Glutamatergic neuron (in vitro differentiated cells): ENCODE results near the gene EYS. TPM values are rescaled to one million over a fixed set of nuclear protein-coding genes. Genes with fewer than 3 reads are reported as not detected.

ENCODE experiments used
- DNase-seq: peaks from one replicate; pipeline ENCODE4 v3.0.0; 2022
- H3K27ac Mint-ChIP-seq: one replicate; pipeline ENCODE4 v1.8.0; 2020; ENCODE audit warnings: mild to moderate bottlenecking, mixed read lengths, inconsistent platforms; ENCODE audit not compliant: unreplicated experiment
- H3K27me3 Mint-ChIP-seq: one replicate; pipeline ENCODE4 v1.8.0; 2020; ENCODE audit warnings: mild to moderate bottlenecking, moderate library complexity, mixed read lengths, inconsistent platforms; ENCODE audit not compliant: unreplicated experiment
- H3K36me3 Mint-ChIP-seq: one replicate; pipeline ENCODE4 v1.8.0; 2020; ENCODE audit warnings: mild to moderate bottlenecking, mixed read lengths, inconsistent platforms; ENCODE audit not compliant: unreplicated experiment
- H3K4me1 Mint-ChIP-seq: one replicate; pipeline ENCODE4 v1.8.0; 2020; ENCODE audit warnings: mild to moderate bottlenecking, low read depth, mixed read lengths, inconsistent platforms; ENCODE audit not compliant: unreplicated experiment
- H3K4me3 Mint-ChIP-seq: one replicate; pipeline ENCODE4 v1.8.0; 2020; ENCODE audit warnings: mild to moderate bottlenecking, mixed read lengths, inconsistent platforms; ENCODE audit not compliant: unreplicated experiment
- H3K9me3 Mint-ChIP-seq: one replicate; pipeline ENCODE4 v1.8.0; 2020; ENCODE audit warnings: mild to moderate bottlenecking, moderate library complexity, mixed read lengths, inconsistent platforms; ENCODE audit not compliant: unreplicated experiment
- total RNA-seq: library from RNA; stranded (reverse); fragmentation: NEBNext Ultra II Directional; extraction: Animal tissue kit (Norgen Biotek cat#: 25700); gene quantifications from one replicate; pipeline ENCODE4 v1.2.1, GENCODE V29; 2021; ENCODE audit not compliant: unreplicated experiment
- TF ChIP-seq, protein P1 (sequence below): fragments of 200-600 bp; sonication (generic); IDR thresholded peaks from one replicate; pipeline ENCODE4 v1.5.0; 2021; ENCODE audit not compliant: partially characterized antibody, unreplicated experiment

EYS gene
- total RNA-seq, 1 donor from 2014 or later, result 13.2 TPM

DNA sequence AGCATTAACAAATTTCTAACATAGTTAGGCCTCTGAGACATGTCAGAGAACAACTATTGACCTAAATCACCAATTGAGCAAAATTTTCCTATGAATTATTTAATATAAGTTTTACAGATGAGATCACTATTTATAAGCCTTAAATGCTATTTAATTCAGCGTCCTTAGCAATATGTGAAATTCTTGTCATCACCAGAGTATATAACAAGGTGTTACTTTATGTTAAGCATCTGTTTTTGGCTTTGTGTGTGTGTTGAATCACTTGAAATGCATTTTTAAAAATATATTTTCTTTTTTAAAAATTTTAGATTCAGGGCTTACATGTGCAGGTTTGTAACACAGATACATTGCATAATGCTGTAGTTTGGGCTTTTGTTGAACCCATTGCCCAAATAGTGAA is 794.1 kb downstream of the EYS start:
- no peaks in the 10 kb centered on the region for H3K9me3 Mint-ChIP-seq
- DNase-seq, result no peak
- TF ChIP-seq, protein P1, sequence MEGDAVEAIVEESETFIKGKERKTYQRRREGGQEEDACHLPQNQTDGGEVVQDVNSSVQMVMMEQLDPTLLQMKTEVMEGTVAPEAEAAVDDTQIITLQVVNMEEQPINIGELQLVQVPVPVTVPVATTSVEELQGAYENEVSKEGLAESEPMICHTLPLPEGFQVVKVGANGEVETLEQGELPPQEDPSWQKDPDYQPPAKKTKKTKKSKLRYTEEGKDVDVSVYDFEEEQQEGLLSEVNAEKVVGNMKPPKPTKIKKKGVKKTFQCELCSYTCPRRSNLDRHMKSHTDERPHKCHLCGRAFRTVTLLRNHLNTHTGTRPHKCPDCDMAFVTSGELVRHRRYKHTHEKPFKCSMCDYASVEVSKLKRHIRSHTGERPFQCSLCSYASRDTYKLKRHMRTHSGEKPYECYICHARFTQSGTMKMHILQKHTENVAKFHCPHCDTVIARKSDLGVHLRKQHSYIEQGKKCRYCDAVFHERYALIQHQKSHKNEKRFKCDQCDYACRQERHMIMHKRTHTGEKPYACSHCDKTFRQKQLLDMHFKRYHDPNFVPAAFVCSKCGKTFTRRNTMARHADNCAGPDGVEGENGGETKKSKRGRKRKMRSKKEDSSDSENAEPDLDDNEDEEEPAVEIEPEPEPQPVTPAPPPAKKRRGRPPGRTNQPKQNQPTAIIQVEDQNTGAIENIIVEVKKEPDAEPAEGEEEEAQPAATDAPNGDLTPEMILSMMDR, result no peak
- no peak overlapping the region for H3K4me3 Mint-ChIP-seq
- H3K27ac Mint-ChIP-seq, result no peak overlapping the region
- H3K36me3 Mint-ChIP-seq, result no peaks in the 10 kb centered on the region
- no peaks in the 10 kb centered on the region for H3K4me1 Mint-ChIP-seq
- H3K27me3 Mint-ChIP-seq, result peaks cover 3% of the 10 kb centered on the region

DNA sequence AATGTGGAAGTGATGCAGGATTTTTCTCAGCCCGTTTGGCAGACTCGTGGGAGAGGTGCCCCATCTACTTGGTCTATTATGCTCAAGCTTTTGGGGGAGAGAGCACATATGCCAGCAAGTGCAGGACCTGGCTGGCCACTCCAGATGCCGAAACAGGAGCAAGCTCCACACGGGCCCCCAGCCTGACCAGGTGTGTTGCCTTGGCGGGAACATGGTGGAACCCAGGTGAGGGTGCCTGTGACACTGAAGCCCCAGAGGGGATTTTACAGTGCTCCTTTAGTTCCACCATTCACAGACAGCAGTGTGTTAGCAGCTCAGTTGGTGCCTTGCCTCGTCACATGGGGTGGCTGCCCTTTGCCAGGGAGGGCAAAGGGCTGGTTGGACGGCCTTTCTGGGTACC is 798.9 kb downstream of the EYS start:
- Mint-ChIP-seq H3K27ac (no peak overlapping the region), H3K9me3 (no peaks in the 10 kb centered on the region), H3K36me3 (no peaks in the 10 kb centered on the region), H3K27me3 (no peaks in the 10 kb centered on the region), H3K4me1 (no peaks in the 10 kb centered on the region), H3K4me3 (no peak overlapping the region)
- TF ChIP-seq, protein P1, result no peak
- DNase-seq, result no peak

DNA sequence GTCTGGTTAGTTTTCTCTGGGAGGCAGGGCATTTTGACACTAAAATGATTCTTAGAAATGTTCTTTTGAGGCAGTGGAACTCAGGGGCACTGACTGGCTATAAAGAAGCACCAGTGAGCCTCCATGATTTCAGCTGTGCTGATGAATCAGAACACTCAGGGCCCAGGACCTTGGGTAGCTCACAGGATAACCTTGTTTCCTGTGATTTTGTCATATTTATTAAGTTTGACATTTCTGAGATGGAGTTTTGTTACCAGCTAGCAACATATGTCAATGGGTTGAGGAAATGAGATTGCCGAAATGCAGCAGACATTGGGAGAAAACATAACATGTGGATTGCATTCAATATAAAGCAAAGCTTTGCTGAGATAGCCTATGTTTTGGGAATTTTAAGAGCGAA is 802.4 kb downstream of the EYS start:
- H3K27me3 Mint-ChIP-seq, result no peaks in the 10 kb centered on the region
- TF ChIP-seq, protein P1, result no peak
- no peak overlapping the region for H3K27ac Mint-ChIP-seq
- H3K4me1 Mint-ChIP-seq, result peaks cover 2% of the 10 kb centered on the region
- H3K36me3 Mint-ChIP-seq, result no peaks in the 10 kb centered on the region
- H3K4me3 Mint-ChIP-seq, result no peak overlapping the region
- DNase-seq, result no peak
- H3K9me3 Mint-ChIP-seq, result no peaks in the 10 kb centered on the region

DNA sequence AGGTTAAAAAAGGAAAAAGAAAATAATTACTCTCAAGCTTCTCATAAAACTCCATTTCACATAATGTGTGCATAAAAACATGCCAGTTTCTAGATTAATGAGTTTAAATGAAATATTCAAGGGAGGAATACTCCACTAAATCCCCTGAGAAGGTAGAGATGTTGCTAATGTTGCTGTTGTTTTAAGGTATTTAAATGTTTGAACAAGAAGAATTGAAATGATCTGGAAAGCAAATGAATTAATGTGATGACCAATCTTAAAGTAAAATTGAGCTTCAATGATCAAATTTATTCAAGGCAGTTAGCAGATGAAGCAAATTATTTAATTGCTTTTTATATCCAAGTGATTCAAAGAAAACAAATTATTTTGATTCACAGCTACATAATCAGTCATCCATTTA is 804.4 kb downstream of the EYS start:
- H3K36me3 Mint-ChIP-seq, result no peaks in the 10 kb centered on the region
- no peak for DNase-seq
- no peak overlapping the region for H3K27ac Mint-ChIP-seq
- H3K4me3 Mint-ChIP-seq, result no peak overlapping the region
- TF ChIP-seq, protein P1, result no peak
- peaks cover 2% of the 10 kb centered on the region for H3K4me1 Mint-ChIP-seq
- no peaks in the 10 kb centered on the region for H3K9me3 Mint-ChIP-seq
- no peaks in the 10 kb centered on the region for H3K27me3 Mint-ChIP-seq

DNA sequence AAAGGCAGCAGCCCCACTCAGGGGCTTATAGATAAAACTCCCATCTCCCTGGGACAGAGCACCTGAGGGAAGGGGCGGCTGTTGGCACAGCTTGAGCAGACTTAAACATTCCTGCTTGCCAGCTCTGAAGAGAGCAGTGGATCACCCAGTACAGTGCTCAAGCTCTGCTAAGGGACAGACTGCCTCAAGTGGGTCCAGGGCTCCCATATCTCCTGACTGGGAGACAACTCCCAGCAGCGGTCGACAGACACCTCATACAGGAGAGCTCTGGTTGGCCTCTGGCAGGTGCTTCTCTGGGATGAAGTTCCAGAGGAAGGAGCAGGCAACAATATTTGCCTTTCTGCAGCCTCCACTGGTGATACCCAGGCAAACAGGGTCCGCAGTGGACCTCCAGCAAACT is 810.1 kb downstream of the EYS start:
- H3K4me1 Mint-ChIP-seq, result peaks cover 2% of the 10 kb centered on the region
- H3K4me3 Mint-ChIP-seq, result no peak overlapping the region
- TF ChIP-seq, protein P1, result no peak
- H3K9me3 Mint-ChIP-seq, result no peaks in the 10 kb centered on the region
- no peak for DNase-seq
- H3K36me3 Mint-ChIP-seq, result no peaks in the 10 kb centered on the region
- no peak overlapping the region for H3K27ac Mint-ChIP-seq
- H3K27me3 Mint-ChIP-seq, result no peaks in the 10 kb centered on the region
